Measurements from ENCODE around the gene WDR4.
"Not testable (repeated sequence)": the region's sequence is repeated elsewhere in the genome, so short reads cannot be mapped to it uniquely, and the experiment has no call there.

Gene WDR4, protein sequence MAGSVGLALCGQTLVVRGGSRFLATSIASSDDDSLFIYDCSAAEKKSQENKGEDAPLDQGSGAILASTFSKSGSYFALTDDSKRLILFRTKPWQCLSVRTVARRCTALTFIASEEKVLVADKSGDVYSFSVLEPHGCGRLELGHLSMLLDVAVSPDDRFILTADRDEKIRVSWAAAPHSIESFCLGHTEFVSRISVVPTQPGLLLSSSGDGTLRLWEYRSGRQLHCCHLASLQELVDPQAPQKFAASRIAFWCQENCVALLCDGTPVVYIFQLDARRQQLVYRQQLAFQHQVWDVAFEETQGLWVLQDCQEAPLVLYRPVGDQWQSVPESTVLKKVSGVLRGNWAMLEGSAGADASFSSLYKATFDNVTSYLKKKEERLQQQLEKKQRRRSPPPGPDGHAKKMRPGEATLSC

GRCh38 chr21:42878993-42879787, at the start of gene WDR4:
WDR4 (minus strand) TSS chr21:42879539; CDS start chr21:42879495, 44 bp downstream.
- DNase-seq, result peak; percentile 94

GRCh38 chr21:42927474-42928200, 48.3 kb upstream of the WDR4 start:
- DNase-seq, result not testable (repeated sequence)

GRCh38 chr21:42925114-42925926, 46.0 kb upstream of the WDR4 start, which contains the start of gene ERVH48-1:
ERVH48-1 (minus strand) TSS chr21:42925630; CDS start chr21:42919006, 6,624 bp downstream.
- no peak for DNase-seq

- DNase-seq, result no peak
Observed at GRCh38 chr21:42924433-42924751, 45.1 kb upstream of the WDR4 start.

GRCh38 chr21:42923553-42924432, 44.5 kb upstream of the WDR4 start:
- DNase-seq, result peak; percentile 95

DNA sequence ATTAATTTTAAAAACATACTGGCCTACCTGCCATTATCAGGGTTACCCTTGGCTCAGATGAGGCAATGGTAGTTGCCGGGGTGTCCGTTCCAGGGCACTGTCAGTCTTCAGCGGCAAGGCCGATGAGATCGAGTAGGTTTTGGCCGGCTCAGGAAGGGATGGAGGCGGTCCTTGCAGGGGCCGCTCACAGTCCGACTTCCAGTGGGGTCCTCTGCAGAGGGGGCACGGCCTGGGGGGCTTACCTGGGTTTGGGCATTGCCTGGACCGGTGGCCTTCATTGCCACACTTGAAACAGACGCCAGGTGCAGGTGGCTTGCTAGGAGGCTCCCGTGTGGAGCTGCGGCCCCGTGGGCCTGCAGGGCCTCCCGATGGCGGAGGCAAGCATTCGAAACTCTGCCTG, 43.6 kb upstream of the WDR4 start:
- no peak for DNase-seq

- no peak for DNase-seq
Observed at GRCh38 chr21:42921927-42922326, 42.6 kb upstream of the WDR4 start.

GRCh38 chr21:42918291-42918690, 39.0 kb upstream of the WDR4 start:
- peak; percentile 38 for DNase-seq

GRCh38 chr21:42913476-42913875, 34.1 kb upstream of the WDR4 start:
- no peak for DNase-seq

DNA sequence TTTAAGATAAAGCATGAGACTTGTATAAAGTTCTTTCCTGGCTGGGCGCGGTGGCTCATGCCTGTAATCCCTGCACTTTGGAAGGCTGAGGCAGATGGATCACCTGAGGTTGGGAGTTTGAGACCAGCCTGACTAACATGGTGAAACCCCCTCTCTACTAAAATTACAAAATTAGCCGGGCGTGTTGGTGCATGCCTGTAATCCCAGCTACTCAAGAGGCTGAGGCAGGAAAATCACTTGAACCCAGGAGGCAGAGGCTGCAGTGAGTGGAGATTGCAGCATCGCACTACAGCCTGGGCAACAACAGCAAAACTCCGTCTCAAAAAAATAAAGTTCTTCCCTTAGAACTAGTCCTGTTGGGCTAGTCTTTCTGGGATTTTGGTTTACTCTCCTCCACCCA, 32.6 kb upstream of the WDR4 start:
- peak; percentile 2 for DNase-seq

DNA sequence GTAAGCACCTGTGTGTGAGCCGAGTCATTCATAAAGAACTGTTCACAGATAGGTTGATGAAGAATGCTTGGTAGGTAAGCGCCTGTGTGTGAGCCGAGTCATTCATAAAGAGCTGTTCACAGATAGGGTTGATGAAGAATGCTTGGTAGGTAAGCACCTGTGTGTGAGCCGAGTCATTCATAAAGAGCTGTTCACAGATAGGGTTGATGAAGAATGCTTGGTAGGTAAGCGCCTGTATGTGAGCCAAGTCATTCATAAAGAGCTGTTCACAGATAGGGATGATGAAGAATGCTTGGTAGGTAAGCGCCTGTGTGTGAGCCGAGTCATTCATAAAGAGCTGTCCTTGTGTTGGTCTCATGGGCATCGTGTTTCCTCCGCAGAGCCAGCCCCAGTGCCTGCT, 29.1 kb upstream of the WDR4 start:
- DNase-seq, result not testable (repeated sequence)

DNA sequence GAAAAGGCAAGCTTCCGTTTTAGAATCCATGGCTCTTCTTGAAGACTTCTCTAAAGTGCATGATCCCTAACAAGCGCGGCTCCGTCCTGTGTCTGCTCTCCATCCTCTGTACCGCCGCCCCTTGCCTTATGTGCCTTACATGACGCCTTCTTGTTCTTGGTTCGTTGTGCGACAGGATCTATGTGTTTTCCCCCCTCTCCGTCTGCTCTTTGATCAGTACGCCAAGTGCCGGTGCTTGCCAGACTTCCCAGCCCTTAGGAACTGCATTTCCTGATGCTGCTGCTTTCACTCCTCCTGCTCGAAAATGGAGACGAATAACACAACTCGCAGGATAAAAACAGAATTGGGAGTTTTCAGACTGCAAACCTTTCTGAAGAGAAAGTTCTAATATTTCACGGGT, 26.9 kb upstream of the WDR4 start:
- no peak for DNase-seq

DNA sequence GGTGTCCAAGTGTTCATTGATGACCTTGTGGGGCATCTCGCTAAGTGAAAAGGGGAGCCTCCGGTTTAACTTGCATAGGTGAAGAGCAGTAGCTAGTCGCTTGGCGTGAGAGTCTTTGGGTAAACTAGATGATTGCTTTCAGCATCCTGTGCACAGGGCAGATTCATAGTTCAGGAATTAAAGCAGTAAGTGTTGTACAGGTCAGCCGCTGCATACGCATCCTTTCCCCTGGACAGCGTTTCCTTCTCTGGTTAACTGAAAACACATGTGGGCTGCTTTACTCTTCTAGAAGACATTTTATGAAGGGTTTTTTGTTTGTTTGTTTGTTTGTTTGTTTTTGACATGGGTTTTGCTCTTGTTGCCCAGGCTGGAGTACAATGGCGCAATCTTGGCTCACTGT, 25.9 kb upstream of the WDR4 start:
- no peak for DNase-seq

DNA sequence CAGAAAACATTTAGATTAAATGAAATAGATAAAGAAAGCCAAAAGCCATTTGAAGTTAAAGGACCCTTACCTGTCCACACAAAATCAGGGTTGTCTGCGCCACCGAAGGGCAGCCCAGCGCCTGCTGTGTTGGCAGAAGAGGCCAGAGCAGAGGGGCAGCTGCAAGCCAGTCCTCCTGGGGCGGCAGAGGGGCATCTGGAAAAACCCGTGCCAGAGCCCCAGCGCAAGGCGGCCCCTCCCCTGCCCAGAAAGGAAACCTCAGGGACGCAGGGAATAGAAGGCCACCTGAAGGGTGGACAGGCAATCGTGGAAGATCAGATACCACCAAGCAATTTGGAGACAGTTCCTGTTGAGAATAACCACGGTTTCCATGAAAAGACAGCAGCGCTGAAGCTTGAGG, 24.5 kb upstream of the WDR4 start:
- DNase-seq, result no peak

GRCh38 chr21:42900446-42900845, 21.1 kb upstream of the WDR4 start:
- no peak for DNase-seq

- peak; percentile 94 for DNase-seq
Observed at GRCh38 chr21:42892931-42893755, 13.8 kb upstream of the WDR4 start, which contains the start of gene NDUFV3. NDUFV3 (plus strand) TSS chr21:42893309; CDS start chr21:42893334, 25 bp downstream.

GRCh38 chr21:42892582-42892930, 13.2 kb upstream of the WDR4 start:
- DNase-seq, result no peak

- peak; percentile 14 for DNase-seq
Observed at GRCh38 chr21:42887326-42887725, 8.0 kb upstream of the WDR4 start.

GRCh38 chr21:42883921-42884320, 4.6 kb upstream of the WDR4 start:
- DNase-seq, result no peak

GRCh38 chr21:42880352-42880751, 1.0 kb upstream of the WDR4 start:
- DNase-seq, result no peak

GRCh38 chr21:42878678-42878992, 704 bp downstream of the WDR4 start:
- DNase-seq, result no peak
